Testis (tissue), 2 donors: ENCODE data around the gene HOXB7.

Source experiments
- CTCF ChIP-seq, 3 experiments: fragments of 450-650 bp in 2 of 3; fragments of 200-600 bp in 1 of 3; sonication (generic) in 1 of 3; IDR thresholded peaks; one replicate each; pipeline ENCODE4 v1.5.1; 2016 to 2019; ENCODE audit warnings: antibody characterized with exemption in 3 of 3, mild to moderate bottlenecking in 2 of 3, moderate library complexity in 1 of 3
- POLR2A ChIP-seq: fragments of 450-650 bp; IDR thresholded peaks from one replicate; pipeline ENCODE4 v1.6.1; 2017; ENCODE audit warnings: antibody characterized with exemption, mild to moderate bottlenecking, moderate library complexity

GRCh38 chr17:48562934-48563333 lies 47.9 kb downstream of the HOXB7 start:
- TF ChIP-seq CTCF (IDR thresholded peaks at IDR 0.05) (no peak), POLR2A (no peak)
